GM23338 (cell line): ENCODE results near the gene ITIH3. TPM values are rescaled to one million over a fixed set of nuclear protein-coding genes. Genes with fewer than 3 reads are reported as not detected.

Source experiments
- ATAC-seq: fragments of 200-7000 bp; cut with Tn5 transposase; 3 replicates; pipeline ENCODE4 v1.9.1; 2020
- DNase-seq: peaks from one replicate; pipeline ENCODE4 v3.0.0-alpha.2; 2015; ENCODE audit warnings: low spot score
- H2AFZ ChIP-seq: fragments of 200-600 bp; sonication (generic); 2 replicates; pipeline ENCODE4 v1.8.0; 2016; ENCODE audit warnings: antibody characterized with exemption, mild to moderate bottlenecking, moderate library complexity
- H3F3A ChIP-seq: fragments of 200-600 bp; sonication (generic); replicated peaks from 2 replicates; pipeline ENCODE4 v1.8.0; 2017; ENCODE audit warnings: antibody characterized with exemption, mixed run types, low read depth
- H3K27ac ChIP-seq: fragments of 200-600 bp; sonication (generic); 2 replicates; pipeline ENCODE4 v1.6.1; 2016; ENCODE audit warnings: low read depth
- H3K27me3 ChIP-seq: fragments of 200-600 bp; sonication (generic); 2 replicates; pipeline ENCODE4 v1.8.0; 2016; ENCODE audit warnings: mild to moderate bottlenecking, mixed run types, moderate library complexity; ENCODE audit not compliant: insufficient read depth
- H3K36me3 ChIP-seq: fragments of 200-600 bp; sonication (generic); 2 replicates; pipeline ENCODE4 v1.8.0; 2016; ENCODE audit warnings: mild to moderate bottlenecking; ENCODE audit not compliant: insufficient read depth
- H3K4me1 ChIP-seq: fragments of 200-600 bp; sonication (generic); 2 replicates; pipeline ENCODE4 v1.8.0; 2016; ENCODE audit warnings: mild to moderate bottlenecking, moderate library complexity; ENCODE audit not compliant: insufficient read depth
- H3K4me2 ChIP-seq: fragments of 200-600 bp; sonication (generic); 2 replicates; pipeline ENCODE4 v1.7.1; 2017; ENCODE audit warnings: mixed run types
- H3K4me3 ChIP-seq: fragments of 200-600 bp; sonication (generic); 2 replicates; pipeline ENCODE4 v1.6.1; 2016; ENCODE audit warnings: mixed run types
- H3K79me2 ChIP-seq: fragments of 200-600 bp; sonication (generic); replicated peaks from 2 replicates; pipeline ENCODE4 v1.8.0; 2017; ENCODE audit warnings: mild to moderate bottlenecking; ENCODE audit not compliant: insufficient read depth
- H3K9me2 ChIP-seq: fragments of 200-600 bp; sonication (generic); 2 replicates; pipeline ENCODE4 v1.8.0; 2017; ENCODE audit not compliant: insufficient read depth
- H4K20me1 ChIP-seq: fragments of 200-600 bp; sonication (generic); replicated peaks from 2 replicates; pipeline ENCODE4 v1.8.0; 2017; ENCODE audit warnings: mild to moderate bottlenecking; ENCODE audit not compliant: insufficient read depth
- H3K27ac Mint-ChIP-seq: 2 replicates; pipeline ENCODE4 v1.8.0; 2020; ENCODE audit warnings: inconsistent platforms, mild to moderate bottlenecking, moderate library complexity, mixed read lengths
- H3K27me3 Mint-ChIP-seq: 3 replicates; pipeline ENCODE4 v1.8.0; 2022; ENCODE audit warnings: low read depth, mild to moderate bottlenecking, moderate library complexity, mixed read lengths, inconsistent platforms; ENCODE audit not compliant: insufficient read depth, poor library complexity
- H3K36me3 Mint-ChIP-seq: 3 replicates; pipeline ENCODE4 v1.8.0; 2021; ENCODE audit warnings: low read depth, mild to moderate bottlenecking, inconsistent platforms, moderate library complexity, mixed read lengths
- H3K4me1 Mint-ChIP-seq: 3 replicates; pipeline ENCODE4 v1.8.0; 2020; ENCODE audit warnings: mild to moderate bottlenecking, inconsistent platforms, mixed read lengths
- H3K4me3 Mint-ChIP-seq: 3 replicates; pipeline ENCODE4 v1.8.0; 2021; ENCODE audit warnings: moderate library complexity, mild to moderate bottlenecking, inconsistent platforms, mixed read lengths
- H3K9me3 Mint-ChIP-seq: 3 replicates; pipeline ENCODE4 v1.8.0; 2020; ENCODE audit warnings: moderate library complexity, mild to moderate bottlenecking, inconsistent platforms, mixed read lengths
- EZH2 ChIP-seq: fragments of 200-600 bp; sonication (generic); IDR thresholded peaks from one replicate; pipeline ENCODE4 v1.8.0; 2017; ENCODE audit warnings: antibody characterized with exemption, mild to moderate bottlenecking, low read depth; ENCODE audit not compliant: unreplicated experiment
- EZH2phosphoT487 ChIP-seq: fragments of 200-600 bp; sonication (generic); IDR thresholded peaks from one replicate; pipeline ENCODE4 v1.8.1; 2018; ENCODE audit warnings: antibody characterized with exemption; ENCODE audit not compliant: unreplicated experiment
- NANOG ChIP-seq: IDR thresholded peaks from 2 replicates; pipeline ENCODE4 v1.6.1; 2016; ENCODE audit warnings: antibody characterized with exemption, borderline replicate concordance
- POLR2AphosphoS5 ChIP-seq: IDR thresholded peaks from 2 replicates; pipeline ENCODE4 v1.6.1; 2016; ENCODE audit warnings: antibody characterized with exemption, low read depth
- REST ChIP-seq: IDR thresholded peaks from one replicate; pipeline ENCODE4 v1.6.1; 2018; ENCODE audit warnings: antibody characterized with exemption; ENCODE audit not compliant: unreplicated experiment
- STAT1 ChIP-seq: IDR thresholded peaks from one replicate; pipeline ENCODE4 v1.6.1; 2016; ENCODE audit warnings: antibody characterized with exemption; ENCODE audit not compliant: unreplicated experiment
- ZNF114 ChIP-seq: fragments of 250-450 bp; sonication (Bioruptor Pico); IDR thresholded peaks from 2 replicates; pipeline ENCODE4 v1.5.0; 2020; ENCODE audit warnings: mild to moderate bottlenecking, moderate library complexity
- ZNF462 ChIP-seq: fragments of 250-450 bp; sonication (Bioruptor Pico); IDR thresholded peaks from 2 replicates; pipeline ENCODE4 v1.5.0; 2020; ENCODE audit warnings: mild to moderate bottlenecking, moderate library complexity
- polyA plus RNA-seq: library from polyadenylated mRNA; unstranded; fragments of >200 nt; fragmentation: Nextera tagmentation; extraction: Ambion mirVana; gene quantifications from 2 replicates; pipeline ENCODE4 v1.2.1, GENCODE V29; 2016
- total RNA-seq: library from RNA; depleted of rRNA; stranded (reverse); fragments of >200 nt; shearing (Covaris generic); gene quantifications from 2 replicates; pipeline ENCODE4 v1.2.3, GENCODE V29; 2014

ITIH3 gene
- total and polyA plus RNA-seq, 2 experiments from 2014 or later = not detected

GRCh38 chr3:52787246-52787645 lies 7.3 kb upstream of the ITIH3 start (continued):
- TF ChIP-seq EZH2phosphoT487 (no peak), EZH2 (no peak), ZNF462 (no peak), STAT1 (no peak), POLR2AphosphoS5 (no peak)

DNA sequence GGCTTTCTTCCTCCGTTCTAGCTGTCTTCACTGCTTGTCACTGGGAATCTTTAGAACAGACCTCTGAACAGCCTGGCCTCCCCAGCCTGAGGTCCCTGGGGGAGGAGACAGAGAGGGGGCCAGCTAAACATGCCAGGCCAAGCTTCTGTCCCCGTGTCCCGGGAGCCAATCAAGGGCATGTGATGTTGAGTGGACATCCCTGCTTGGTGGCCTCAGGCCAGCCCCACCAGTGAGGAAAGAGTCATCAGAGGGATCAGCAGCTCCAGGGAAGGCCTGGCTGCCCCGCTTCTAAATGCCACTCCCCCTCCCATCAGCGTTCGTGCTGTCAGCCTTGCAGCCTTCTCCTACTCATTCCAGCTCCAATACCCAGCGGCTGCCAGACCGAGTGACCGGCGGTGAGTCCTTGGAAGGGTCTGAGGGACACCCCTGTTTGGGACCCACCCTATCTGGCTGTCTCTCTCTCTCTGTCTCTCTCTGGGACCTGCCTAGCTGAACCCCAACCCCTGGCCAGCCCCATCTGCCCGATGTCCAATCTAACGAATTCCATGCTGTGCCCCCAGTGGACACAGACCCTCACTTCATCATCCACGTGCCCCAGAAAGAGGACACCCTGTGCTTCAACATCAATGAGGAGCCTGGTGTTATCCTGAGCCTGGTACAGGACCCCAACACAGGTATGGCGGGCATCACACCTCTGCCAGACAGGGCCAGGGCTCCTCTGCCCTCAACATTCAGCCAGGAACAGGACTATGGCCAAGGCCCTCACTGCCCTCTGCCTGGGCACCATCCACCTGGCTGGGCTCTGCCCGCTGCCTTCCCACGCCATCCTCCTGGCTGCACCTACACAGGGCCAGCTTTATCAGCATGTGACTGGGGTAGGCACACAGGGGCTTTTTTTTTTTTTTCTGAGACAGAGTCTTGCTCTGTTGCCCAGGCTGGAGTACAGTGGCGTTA lies 6.6 kb upstream of the ITIH3 start:
- H3K27me3 Mint-ChIP-seq = peaks cover 28% of the 10 kb centered on the region
- H3K4me3 ChIP-seq = no peak overlapping the region
- H3K79me2 ChIP-seq = no peaks in the 10 kb centered on the region
- H3K4me1 ChIP-seq = no peaks in the 10 kb centered on the region
- no peaks in the 10 kb centered on the region for H3K27me3 ChIP-seq
- no peak overlapping the region for H2AFZ ChIP-seq
- H3K4me1 Mint-ChIP-seq = no peaks in the 10 kb centered on the region; the same call in 2 of the 3 replicates
- H4K20me1 ChIP-seq = no peaks in the 10 kb centered on the region
- H3K27ac Mint-ChIP-seq = no peak overlapping the region
- no peaks in the 10 kb centered on the region for H3K36me3 ChIP-seq
- no peaks in the 10 kb centered on the region for H3F3A ChIP-seq
- no peak for DNase-seq
- H3K27ac ChIP-seq = no peak overlapping the region
- TF ChIP-seq REST = no peak
- TF ChIP-seq NANOG = no peak
- no peak for TF ChIP-seq ZNF114 (CRISPR knock-in tag)
- ATAC-seq = no peak
- H3K9me3 Mint-ChIP-seq = no peaks in the 10 kb centered on the region
- H3K36me3 Mint-ChIP-seq = no peaks in the 10 kb centered on the region; the same call in 2 of the 3 replicates
- no peak overlapping the region for H3K4me2 ChIP-seq
- no peak overlapping the region for H3K4me3 Mint-ChIP-seq
- H3K9me2 ChIP-seq = peaks cover 6% of the 10 kb centered on the region; the same call in 1 of the 2 replicates
